IPS DF 4.7 (cell line): ENCODE results near the gene POLR2J.

Experiments used
- DNase-seq: peaks from one replicate; pipeline ENCODE4 v3.0.0-alpha.2; 2013; ENCODE audit warnings: low spot score; ENCODE audit errors: extremely low read depth

POLR2J gene

GRCh38 chr7:102439963-102440795, 38.5 kb downstream of the POLR2J start:
- no peak for DNase-seq

- DNase-seq: no peak
Observed at GRCh38 chr7:102436118-102436517, 42.6 kb downstream of the POLR2J start.

- DNase-seq: no peak
Observed at GRCh38 chr7:102434039-102434486, 44.7 kb downstream of the POLR2J start.

GRCh38 chr7:102433219-102434038, 45.3 kb downstream of the POLR2J start, which contains the start of gene ORAI2:
Gene ORAI2, plus strand, starts transcription at chr7:102433575. Its CDS starts 5,382 bp downstream, at chr7:102438957.
- no peak for DNase-seq

GRCh38 chr7:102432442-102433218, 46.1 kb downstream of the POLR2J start:
- DNase-seq: no peak

GRCh38 chr7:102431617-102432298, 47.0 kb downstream of the POLR2J start:
- no peak for DNase-seq

- DNase-seq: no peak
Observed at GRCh38 chr7:102429141-102429899, 49.4 kb downstream of the POLR2J start.

- no peak for DNase-seq
Observed at GRCh38 chr7:102427019-102427405, 51.7 kb downstream of the POLR2J start.

- no peak for DNase-seq
Observed at GRCh38 chr7:102426268-102427018, 52.3 kb downstream of the POLR2J start.

- DNase-seq: no peak
Observed at GRCh38 chr7:102425639-102426267, 53.0 kb downstream of the POLR2J start.

GRCh38 chr7:102424787-102425218, 53.9 kb downstream of the POLR2J start:
- DNase-seq: no peak

- DNase-seq: no peak
Observed at GRCh38 chr7:102424129-102424551, 54.6 kb downstream of the POLR2J start.
